Naive thymus-derived CD8-positive, alpha-beta T cell (primary cell): ENCODE data around the gene TSC22D1. TPM values are rescaled to one million over a fixed set of nuclear protein-coding genes. Genes with fewer than 3 reads are reported as not detected.

Experiments
- ATAC-seq, 2 donors: fragments of 150-1000 bp; cut with Tn5 transposase in 1 of 2; sonication (Bioruptor Pico), chemical (Tn5 transposase) in 1 of 2; 1 replicate in 1 of 2; 2 replicates in 1 of 2; pipeline ENCODE4 v1.10.0; 2021; ENCODE audit warnings: mild to moderate bottlenecking in 2 of 2, moderate library complexity in 2 of 2
- POLR2A ChIA-PET: fragments of 350-600 bp; sonication (Branson Sonifier 250); formaldehyde crosslinking; loops from one replicate; lab custom pipeline; 2021; ENCODE audit warnings: antibody characterized with exemption; lab: Charles Lee
- DNase-seq, 10 donors: peaks; one replicate each; pipeline versions ENCODE4 v3.0.0 to v3.0.0-alpha.2; 2020 to 2022
- H3K27ac Mint-ChIP-seq, 10 donors: one replicate each; pipeline ENCODE4 v1.8.0; 2020 to 2022; ENCODE audit warnings: mild to moderate bottlenecking in 10 of 10, mixed read lengths in 10 of 10, moderate library complexity in 4 of 10, inconsistent platforms in 1 of 10
- H3K27me3 Mint-ChIP-seq, 5 donors: one replicate each; pipeline ENCODE4 v1.8.0; 2021 to 2022; ENCODE audit warnings: mixed read lengths in 5 of 5
- H3K36me3 Mint-ChIP-seq, 3 donors: one replicate each; pipeline ENCODE4 v1.8.0; 2020 to 2022; ENCODE audit warnings: mixed read lengths in 3 of 3, mild to moderate bottlenecking in 2 of 3, inconsistent platforms in 1 of 3
- H3K4me1 Mint-ChIP-seq, 4 donors: one replicate each; pipeline ENCODE4 v1.8.0; 2021 to 2022; ENCODE audit warnings: mixed read lengths in 4 of 4
- H3K4me3 Mint-ChIP-seq, 10 donors: one replicate each; pipeline ENCODE4 v1.8.0; 2020 to 2022; ENCODE audit warnings: mild to moderate bottlenecking in 10 of 10, mixed read lengths in 10 of 10, moderate library complexity in 6 of 10, inconsistent platforms in 1 of 10
- H3K9me3 Mint-ChIP-seq, 9 donors: one replicate each; pipeline ENCODE4 v1.8.0; 2020 to 2022; ENCODE audit warnings: mixed read lengths in 9 of 9, mild to moderate bottlenecking in 3 of 9, inconsistent platforms in 1 of 9, moderate library complexity in 1 of 9
- polyA plus RNA-seq, 3 donors: library from polyadenylated mRNA; unstranded; fragments of 300-500 nt; fragmentation: Illumina TruSeq; gene quantifications; one replicate each; pipeline ENCODE4 v1.2.3, GENCODE V29; 2021
- total RNA-seq, 8 experiments: library from RNA in 2 of 8; stranded (reverse) in 2 of 8; gene quantifications; one replicate each; pipeline ENCODE4 v1.2.3 and lab custom pipeline; 2021 to 2026

Gene TSC22D1
- total and polyA plus RNA-seq, 5 experiments from 2014 or later = 4.1 to 37.7 (median 9.5) TPM

GRCh38 chr13:44389876-44390275 is 186.3 kb downstream of the TSC22D1 start:
- Mint-ChIP-seq H3K4me1 (peaks cover 0 to 10% (median 1%) of the 10 kb centered on the region in 4 donors), H3K4me3 (no peak overlapping the region), H3K36me3 (no peaks in the 10 kb centered on the region), H3K9me3 (no peaks in the 10 kb centered on the region), H3K27ac (no peak overlapping the region), H3K27me3 (peaks cover 0 to 5% (median 0%) of the 10 kb centered on the region in 5 donors)
- no peak for ATAC-seq
- DNase-seq = no peak
- POLR2A ChIA-PET = no interaction called here

DNA sequence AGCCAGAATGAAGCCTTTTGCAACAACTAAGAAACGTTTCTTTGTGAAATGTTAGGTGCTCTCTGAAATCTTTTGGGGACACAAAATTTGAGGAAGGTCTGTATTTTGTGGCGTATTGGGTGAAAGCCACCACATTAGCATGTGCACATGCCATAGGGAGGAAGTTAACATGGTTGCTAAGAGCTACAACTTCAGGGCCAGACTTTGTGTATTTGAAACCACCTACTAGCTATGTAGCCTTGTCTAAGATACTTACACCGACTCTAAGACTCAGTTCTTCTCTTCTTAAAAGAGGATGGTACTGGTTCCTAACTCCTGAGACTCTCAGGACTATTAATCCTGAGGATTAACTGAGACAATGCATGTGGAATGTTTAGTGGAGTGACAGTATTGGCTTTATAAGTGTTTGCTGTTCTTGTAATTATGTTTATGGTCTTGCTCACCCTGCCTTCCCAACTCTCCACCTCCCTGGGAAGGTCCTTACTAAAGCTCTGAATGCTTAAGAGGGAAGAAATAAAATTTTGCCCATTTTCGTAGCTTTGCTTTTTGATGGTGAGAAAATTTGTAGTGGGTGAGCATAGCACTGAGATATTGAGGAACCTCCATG is 187.0 kb downstream of the TSC22D1 start:
- no peak overlapping the region for H3K27ac Mint-ChIP-seq
- DNase-seq (no peak), ATAC-seq (no peak)
- no peaks in the 10 kb centered on the region for H3K9me3 Mint-ChIP-seq
- H3K36me3 Mint-ChIP-seq = no peaks in the 10 kb centered on the region
- H3K27me3 Mint-ChIP-seq = peaks cover 0 to 5% (median 0%) of the 10 kb centered on the region in 5 donors
- H3K4me1 Mint-ChIP-seq = peaks cover 0 to 10% (median 1%) of the 10 kb centered on the region in 4 donors
- no peak overlapping the region for H3K4me3 Mint-ChIP-seq
- POLR2A ChIA-PET = no interaction called here

- DNase-seq (no peak), ATAC-seq (no peak)
- Mint-ChIP-seq H3K27ac (no peak overlapping the region), H3K9me3 (no peaks in the 10 kb centered on the region), H3K27me3 (peaks cover 0 to 5% (median 0%) of the 10 kb centered on the region in 5 donors), H3K4me3 (no peak overlapping the region), H3K4me1 (peaks cover 0 to 10% (median under 1%) of the 10 kb centered on the region in 4 donors), H3K36me3 (no peaks in the 10 kb centered on the region)
- POLR2A ChIA-PET = no interaction called here
Measured at GRCh38 chr13:44388427-44389059, 187.6 kb downstream of the TSC22D1 start.

- H3K36me3 Mint-ChIP-seq = no peaks in the 10 kb centered on the region
- peaks cover 0 to under 1% (median 0%) of the 10 kb centered on the region in 5 donors for H3K27me3 Mint-ChIP-seq
- no peaks in the 10 kb centered on the region for H3K9me3 Mint-ChIP-seq
- H3K27ac Mint-ChIP-seq = no peak overlapping the region
- ATAC-seq (no peak), DNase-seq (no peak)
- no peak overlapping the region for H3K4me3 Mint-ChIP-seq
- POLR2A ChIA-PET = no interaction called here
- H3K4me1 Mint-ChIP-seq = no peaks in the 10 kb centered on the region
Measured at GRCh38 chr13:44386913-44387556, 189.1 kb downstream of the TSC22D1 start.

GRCh38 chr13:44385847-44386246 is 190.3 kb downstream of the TSC22D1 start:
- Mint-ChIP-seq H3K9me3 (no peaks in the 10 kb centered on the region), H3K36me3 (no peaks in the 10 kb centered on the region), H3K27me3 (no peaks in the 10 kb centered on the region), H3K27ac (no peak overlapping the region), H3K4me3 (no peak overlapping the region), H3K4me1 (no peaks in the 10 kb centered on the region)
- no peak for DNase-seq
- POLR2A ChIA-PET = no interaction called here
- no peak for ATAC-seq

- no peaks in the 10 kb centered on the region for H3K27me3 Mint-ChIP-seq
- no peak for DNase-seq
- H3K4me3 Mint-ChIP-seq = no peak overlapping the region
- POLR2A ChIA-PET = no interaction called here
- H3K9me3 Mint-ChIP-seq = no peaks in the 10 kb centered on the region
- no peaks in the 10 kb centered on the region for H3K36me3 Mint-ChIP-seq
- H3K27ac Mint-ChIP-seq = no peak overlapping the region
- no peaks in the 10 kb centered on the region for H3K4me1 Mint-ChIP-seq
- no peak for ATAC-seq
Measured at GRCh38 chr13:44385401-44385800, 190.7 kb downstream of the TSC22D1 start.

DNA sequence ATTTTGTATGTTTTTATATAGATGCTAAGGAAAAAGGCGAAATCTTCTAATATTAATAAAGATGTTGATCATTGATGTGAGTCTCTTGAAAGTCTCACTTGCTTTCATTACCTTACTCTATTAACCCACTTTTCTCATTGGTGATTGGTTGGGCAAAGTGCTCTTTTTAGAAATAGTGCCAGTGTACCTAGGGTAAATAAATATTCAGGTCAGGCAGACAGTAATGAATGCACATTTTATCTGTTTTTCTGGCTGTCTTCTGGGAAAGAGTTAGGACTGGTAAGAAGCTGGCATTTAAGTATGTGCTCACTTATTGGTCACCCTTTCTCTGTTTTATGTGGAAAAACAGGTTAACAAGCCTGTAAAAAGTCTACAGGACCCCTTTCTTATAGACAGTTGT is 191.4 kb downstream of the TSC22D1 start:
- ATAC-seq (no peak), DNase-seq (no peak)
- Mint-ChIP-seq H3K4me3 (no peak overlapping the region), H3K4me1 (no peaks in the 10 kb centered on the region), H3K27ac (peak overlapping the region in 1 of 10 donors; percentile 7), H3K27me3 (no peaks in the 10 kb centered on the region), H3K36me3 (no peaks in the 10 kb centered on the region), H3K9me3 (no peaks in the 10 kb centered on the region)
- POLR2A ChIA-PET = no interaction called here

GRCh38 chr13:44383945-44384344 is 192.2 kb downstream of the TSC22D1 start:
- no peak for DNase-seq
- Mint-ChIP-seq H3K4me3 (no peak overlapping the region), H3K4me1 (no peaks in the 10 kb centered on the region), H3K27ac (no peak overlapping the region), H3K9me3 (no peaks in the 10 kb centered on the region), H3K27me3 (no peaks in the 10 kb centered on the region), H3K36me3 (no peaks in the 10 kb centered on the region)
- no peak for ATAC-seq
- POLR2A ChIA-PET = no interaction called here

DNA sequence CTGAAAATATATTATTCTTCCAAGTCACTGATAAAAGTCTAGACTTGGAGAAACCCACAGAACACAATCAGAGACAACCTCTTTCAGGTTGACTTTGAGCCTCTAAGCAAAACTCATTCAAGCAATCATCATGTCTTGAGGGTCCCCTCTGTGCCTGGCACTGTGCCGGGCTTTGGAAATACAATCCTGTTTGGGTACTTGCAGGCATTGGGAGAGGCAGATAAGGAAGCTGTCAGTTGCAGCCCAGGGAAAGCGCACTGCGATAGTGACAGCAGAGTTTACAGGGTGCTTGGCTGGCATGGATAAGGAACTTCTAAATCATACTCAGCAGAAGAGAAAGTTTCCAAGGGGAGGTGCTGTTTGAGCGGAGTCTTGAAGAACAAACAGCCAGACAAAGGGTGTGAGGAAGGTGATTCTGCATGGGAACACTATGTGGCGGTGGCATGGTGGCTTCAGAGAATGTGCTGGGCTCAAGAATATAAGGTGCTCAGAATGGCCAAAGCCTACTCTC is 193.4 kb downstream of the TSC22D1 start:
- no peaks in the 10 kb centered on the region for H3K36me3 Mint-ChIP-seq
- no peak overlapping the region for H3K4me3 Mint-ChIP-seq
- ATAC-seq (no peak), DNase-seq (no peak)
- H3K4me1 Mint-ChIP-seq = no peaks in the 10 kb centered on the region
- no peaks in the 10 kb centered on the region for H3K9me3 Mint-ChIP-seq
- H3K27ac Mint-ChIP-seq = no peak overlapping the region
- H3K27me3 Mint-ChIP-seq = peaks cover 0 to 3% (median 0%) of the 10 kb centered on the region in 5 donors
- POLR2A ChIA-PET = no interaction called here

Other genes with a start within 250 kb of the TSC22D1 start
- gene SERP2, start 202.5 kb downstream of the TSC22D1 start, total RNA-seq = not detected
- under 1 TPM in 2 of 3 donors, not detected in 1; 0.34 to 0.49 TPM for gene SERP2, start 202.5 kb downstream of the TSC22D1 start, polyA plus RNA-seq